DND-41 (cell line): Measurements from ENCODE around the gene POU2F3.

Source experiments
- EZH2 ChIP-seq: IDR thresholded peaks from 3 replicates; pipeline ENCODE4 v1.6.1; 2012; ENCODE audit warnings: borderline replicate concordance, low read depth, mild to moderate bottlenecking, moderate library complexity, low read length, inconsistent platforms; ENCODE audit not compliant: severe bottlenecking
- TF ChIP-seq, protein P1 (sequence below): IDR thresholded peaks from 2 replicates; pipeline ENCODE4 v1.5.1; 2012; ENCODE audit warnings: borderline replicate concordance, low read length, moderate library complexity, mild to moderate bottlenecking; ENCODE audit not compliant: poor library complexity, severe bottlenecking; ENCODE audit errors: extremely low read depth

DNA sequence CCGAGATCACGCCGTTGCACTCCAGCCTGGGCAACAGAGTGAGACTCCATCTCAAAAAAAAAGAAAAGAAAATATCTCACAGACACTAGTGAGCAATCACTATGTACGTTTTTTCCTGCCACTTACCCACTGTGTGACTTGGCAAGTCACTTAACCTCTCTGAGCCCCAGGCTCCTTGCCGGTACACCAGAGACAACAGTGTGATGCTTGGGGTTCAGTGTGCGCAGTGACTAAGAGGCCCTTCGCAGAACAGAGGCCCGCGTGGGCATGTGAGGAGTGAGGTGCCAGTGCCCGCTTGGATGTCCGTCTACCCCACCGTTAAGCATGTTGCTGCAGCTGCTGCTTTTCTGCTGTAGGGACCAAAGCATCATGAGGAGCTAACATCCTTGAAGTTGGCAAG, 22.4 kb upstream of the POU2F3 start:
- TF ChIP-seq, protein P1, sequence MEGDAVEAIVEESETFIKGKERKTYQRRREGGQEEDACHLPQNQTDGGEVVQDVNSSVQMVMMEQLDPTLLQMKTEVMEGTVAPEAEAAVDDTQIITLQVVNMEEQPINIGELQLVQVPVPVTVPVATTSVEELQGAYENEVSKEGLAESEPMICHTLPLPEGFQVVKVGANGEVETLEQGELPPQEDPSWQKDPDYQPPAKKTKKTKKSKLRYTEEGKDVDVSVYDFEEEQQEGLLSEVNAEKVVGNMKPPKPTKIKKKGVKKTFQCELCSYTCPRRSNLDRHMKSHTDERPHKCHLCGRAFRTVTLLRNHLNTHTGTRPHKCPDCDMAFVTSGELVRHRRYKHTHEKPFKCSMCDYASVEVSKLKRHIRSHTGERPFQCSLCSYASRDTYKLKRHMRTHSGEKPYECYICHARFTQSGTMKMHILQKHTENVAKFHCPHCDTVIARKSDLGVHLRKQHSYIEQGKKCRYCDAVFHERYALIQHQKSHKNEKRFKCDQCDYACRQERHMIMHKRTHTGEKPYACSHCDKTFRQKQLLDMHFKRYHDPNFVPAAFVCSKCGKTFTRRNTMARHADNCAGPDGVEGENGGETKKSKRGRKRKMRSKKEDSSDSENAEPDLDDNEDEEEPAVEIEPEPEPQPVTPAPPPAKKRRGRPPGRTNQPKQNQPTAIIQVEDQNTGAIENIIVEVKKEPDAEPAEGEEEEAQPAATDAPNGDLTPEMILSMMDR, result no peak
- TF ChIP-seq EZH2, result no peak
